H9 (cell line): ENCODE measurements around the gene SLC24A3. TPM values are rescaled to one million over a fixed set of nuclear protein-coding genes. Genes with fewer than 3 reads are reported as not detected.

ENCODE experiments used
- DNase-seq: peaks from one replicate; pipeline ENCODE4 v3.0.0-alpha.2; 2017
- H2AFZ ChIP-seq: one replicate; pipeline ENCODE4 v1.6.1; 2013; ENCODE audit warnings: mild to moderate bottlenecking, low read length, control low read depth, moderate library complexity
- H2AK5ac ChIP-seq: 2 replicates; pipeline ENCODE4 v1.6.1; 2013; ENCODE audit warnings: low read length, control low read depth, mixed read lengths; ENCODE audit not compliant: insufficient read length
- H2BK120ac ChIP-seq: one replicate; pipeline ENCODE4 v1.6.1; 2013; ENCODE audit warnings: low read depth, mild to moderate bottlenecking, low read length, control low read depth, inconsistent platforms; ENCODE audit not compliant: poor library complexity, severe bottlenecking
- H2BK12ac ChIP-seq: 2 replicates; pipeline ENCODE4 v1.6.1; 2013; ENCODE audit warnings: low read length, control low read depth, mixed read lengths, low read depth; ENCODE audit not compliant: insufficient read length
- H2BK15ac ChIP-seq: 2 replicates; pipeline ENCODE4 v1.6.1; 2013; ENCODE audit warnings: low read depth, low read length, control low read depth
- H2BK20ac ChIP-seq: one replicate; pipeline ENCODE4 v1.6.1; 2013; ENCODE audit warnings: low read depth, mild to moderate bottlenecking, low read length, control low read depth, inconsistent platforms; ENCODE audit not compliant: poor library complexity, severe bottlenecking
- H2BK5ac ChIP-seq: 2 replicates; pipeline ENCODE4 v1.6.1; 2013; ENCODE audit warnings: low read length, control low read depth, mixed read lengths; ENCODE audit not compliant: insufficient read length
- H3K14ac ChIP-seq: 2 replicates; pipeline ENCODE4 v1.6.1; 2013; ENCODE audit warnings: low read length, control low read depth; ENCODE audit not compliant: insufficient read depth
- H3K18ac ChIP-seq: 2 replicates; pipeline ENCODE4 v1.6.1; 2013; ENCODE audit warnings: low read depth, mild to moderate bottlenecking, mixed read lengths, low read length, control low read depth; ENCODE audit not compliant: insufficient read length
- H3K23ac ChIP-seq: 2 replicates; pipeline ENCODE4 v1.6.1; 2013; ENCODE audit warnings: low read length, control low read depth, mixed read lengths, low read depth; ENCODE audit not compliant: insufficient read length
- H3K23me2 ChIP-seq: 2 replicates; pipeline ENCODE4 v1.6.1; 2013; ENCODE audit warnings: low read depth, mild to moderate bottlenecking, mixed read lengths, low read length, control low read depth; ENCODE audit not compliant: insufficient read length, poor library complexity, severe bottlenecking
- H3K27ac ChIP-seq: 2 replicates; pipeline ENCODE4 v1.5.1; 2013; ENCODE audit warnings: low read length, control low read depth, mixed read lengths, low read depth; ENCODE audit not compliant: insufficient read length
- H3K27me3 ChIP-seq: 2 replicates; pipeline ENCODE4 v1.6.1; 2013; ENCODE audit warnings: low read length, control low read depth, inconsistent platforms; ENCODE audit not compliant: insufficient read depth
- H3K4ac ChIP-seq: 2 replicates; pipeline ENCODE4 v1.6.1; 2013; ENCODE audit warnings: low read depth, mild to moderate bottlenecking, control low read depth, inconsistent platforms, low read length, moderate library complexity
- H3K4me1 ChIP-seq: 2 replicates; pipeline ENCODE4 v1.6.1; 2013; ENCODE audit warnings: low read length, control low read depth, inconsistent platforms; ENCODE audit not compliant: insufficient read depth
- H3K4me2 ChIP-seq: 2 replicates; pipeline ENCODE4 v1.6.1; 2013; ENCODE audit warnings: low read length, control low read depth, mixed read lengths; ENCODE audit not compliant: insufficient read length, insufficient read depth
- H3K56ac ChIP-seq: 2 replicates; pipeline ENCODE4 v1.6.1; 2013; ENCODE audit warnings: low read depth, mild to moderate bottlenecking, mixed read lengths, low read length, control low read depth; ENCODE audit not compliant: insufficient read length
- H3K79me1 ChIP-seq: 2 replicates; pipeline ENCODE4 v1.6.1; 2013; ENCODE audit warnings: low read depth, mild to moderate bottlenecking, moderate library complexity, low read length, control low read depth, inconsistent platforms; ENCODE audit not compliant: insufficient read depth, poor library complexity, severe bottlenecking
- H3K79me2 ChIP-seq: 2 replicates; pipeline ENCODE4 v1.6.1; 2013; ENCODE audit warnings: low read length, control low read depth, inconsistent platforms; ENCODE audit not compliant: insufficient read depth
- H3K9ac ChIP-seq: 2 replicates; pipeline ENCODE4 v1.6.1; 2013; ENCODE audit warnings: low read length, control low read depth, mixed read lengths; ENCODE audit not compliant: insufficient read length; ENCODE audit errors: extremely low read depth
- H3K9me3 ChIP-seq: one replicate; pipeline ENCODE4 v1.6.1; 2013; ENCODE audit warnings: low read depth, low read length, inconsistent platforms; ENCODE audit not compliant: control insufficient read depth
- H3T11ph ChIP-seq: one replicate; pipeline ENCODE4 v1.6.1; 2013; ENCODE audit warnings: mild to moderate bottlenecking, low read length, control low read depth, inconsistent platforms
- H4K20me1 ChIP-seq: one replicate; pipeline ENCODE4 v1.6.1; 2013; ENCODE audit not compliant: control insufficient read depth, insufficient read length, insufficient read depth
- H4K5ac ChIP-seq: 2 replicates; pipeline ENCODE4 v1.6.1; 2013; ENCODE audit warnings: low read depth, mild to moderate bottlenecking, mixed read lengths, low read length, control low read depth; ENCODE audit not compliant: insufficient read length
- H4K8ac ChIP-seq: replicated peaks from 2 replicates; pipeline ENCODE4 v1.6.1; 2013; ENCODE audit warnings: low read length, control low read depth, mixed read lengths, low read depth; ENCODE audit not compliant: insufficient read length
- H4K91ac ChIP-seq: 2 replicates; pipeline ENCODE4 v1.6.1; 2013; ENCODE audit warnings: low read depth, mild to moderate bottlenecking, moderate library complexity, mixed read lengths, low read length, control low read depth; ENCODE audit not compliant: insufficient read length
- H3K27ac Mint-ChIP-seq, 3 experiments: 2 replicates in 2 of 3; 3 replicates in 1 of 3; pipeline ENCODE4 v1.8.0; 2020 to 2021; ENCODE audit warnings: mixed read lengths in 3 of 3, mild to moderate bottlenecking in 1 of 3, moderate library complexity in 1 of 3
- H3K27me3 Mint-ChIP-seq: 2 replicates; pipeline ENCODE4 v1.8.0; 2021; ENCODE audit warnings: low read depth, mild to moderate bottlenecking, moderate library complexity, mixed read lengths
- H3K36me3 Mint-ChIP-seq, 3 experiments: 2 replicates in 2 of 3; 3 replicates in 1 of 3; pipeline ENCODE4 v1.8.0; 2020 to 2021; ENCODE audit warnings: low read depth in 3 of 3, mixed read lengths in 3 of 3; ENCODE audit not compliant: insufficient read depth in 1 of 3
- H3K4me1 Mint-ChIP-seq, 2 experiments: 2 replicates each; pipeline ENCODE4 v1.8.0; 2020; ENCODE audit warnings: mixed read lengths in 2 of 2
- H3K4me3 Mint-ChIP-seq, 2 experiments: 2 replicates in 1 of 2; 3 replicates in 1 of 2; pipeline ENCODE4 v1.8.0; 2020 to 2021; ENCODE audit warnings: mild to moderate bottlenecking in 2 of 2, mixed read lengths in 2 of 2, moderate library complexity in 1 of 2
- H3K9me3 Mint-ChIP-seq, 2 experiments: 2 replicates in 1 of 2; 3 replicates in 1 of 2; pipeline ENCODE4 v1.8.0; 2020; ENCODE audit warnings: mild to moderate bottlenecking in 2 of 2, mixed read lengths in 2 of 2, moderate library complexity in 1 of 2
- CTCF ChIP-seq: fragments of 200-600 bp; sonication (generic); conservative IDR thresholded peaks from 3 replicates; pipeline ENCODE4 v1.8.0; 2021; ENCODE audit warnings: antibody characterized with exemption, mild to moderate bottlenecking
- total RNA-seq: library from RNA; stranded (reverse); gene quantifications from 2 replicates; pipeline ENCODE4 v1.2.1, GENCODE V29; 2021

Gene SLC24A3
- total RNA-seq, 1 experiment from 2014 or later = 0.83 TPM

DNA sequence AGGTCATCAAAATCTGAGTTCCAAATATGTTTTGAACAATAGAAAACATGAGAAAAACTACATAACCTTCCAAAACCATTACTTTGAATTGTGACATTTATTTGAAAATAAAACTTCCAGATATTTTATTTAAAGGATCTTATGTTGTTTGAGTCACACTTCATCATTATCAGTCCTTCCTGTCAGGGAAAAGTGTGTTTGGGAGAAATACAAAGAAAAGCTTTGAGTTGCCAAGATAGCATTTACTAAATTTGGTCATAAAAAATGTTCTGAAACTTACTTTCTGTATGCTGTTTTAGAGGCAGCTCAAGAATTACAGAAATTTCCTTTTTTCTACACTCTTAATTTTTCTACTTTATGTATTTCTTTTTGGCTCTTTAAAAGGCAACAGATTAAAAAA lies 337.5 kb downstream of the SLC24A3 start:
- H3K4me1 Mint-ChIP-seq = no peaks in the 10 kb centered on the region
- no peak overlapping the region for H2AFZ ChIP-seq
- no peak overlapping the region for H3K27ac Mint-ChIP-seq
- no peak overlapping the region for H3K4me2 ChIP-seq
- no peak overlapping the region for H2AK5ac ChIP-seq
- H2BK120ac ChIP-seq = no peak overlapping the region
- no peak overlapping the region for H4K91ac ChIP-seq
- H3T11ph ChIP-seq = no peak overlapping the region
- H3K79me1 ChIP-seq = no peaks in the 10 kb centered on the region
- H3K79me2 ChIP-seq = no peaks in the 10 kb centered on the region
- H3K9ac ChIP-seq = no peak overlapping the region
- H4K5ac ChIP-seq = no peak overlapping the region
- H3K56ac ChIP-seq = no peak overlapping the region
- no peak for TF ChIP-seq CTCF
- peaks cover 3% of the 10 kb centered on the region; the same call in 1 of the 2 replicates for H3K4me1 ChIP-seq
- H2BK12ac ChIP-seq = no peak overlapping the region
- H3K23ac ChIP-seq = no peak overlapping the region
- no peak overlapping the region for H2BK20ac ChIP-seq
- H4K20me1 ChIP-seq = no peaks in the 10 kb centered on the region
- no peak overlapping the region for H3K27ac ChIP-seq
- H3K9me3 ChIP-seq = no peaks in the 10 kb centered on the region
- no peak overlapping the region for H2BK15ac ChIP-seq
- H2BK5ac ChIP-seq = no peak overlapping the region
- no peaks in the 10 kb centered on the region for H3K27me3 Mint-ChIP-seq
- H3K9me3 Mint-ChIP-seq = no peaks in the 10 kb centered on the region
- H3K14ac ChIP-seq = no peak overlapping the region
- H3K4ac ChIP-seq = no peak overlapping the region
- no peaks in the 10 kb centered on the region for H3K27me3 ChIP-seq
- no peak overlapping the region for H3K18ac ChIP-seq
- H3K23me2 ChIP-seq = no peaks in the 10 kb centered on the region
- H3K4me3 Mint-ChIP-seq = no peak overlapping the region
- no peaks in the 10 kb centered on the region for H3K36me3 Mint-ChIP-seq
- DNase-seq = no peak
- no peak overlapping the region for H4K8ac ChIP-seq
